ENCODE data around the gene ENOX1.

ENOX1 gene

DNA sequence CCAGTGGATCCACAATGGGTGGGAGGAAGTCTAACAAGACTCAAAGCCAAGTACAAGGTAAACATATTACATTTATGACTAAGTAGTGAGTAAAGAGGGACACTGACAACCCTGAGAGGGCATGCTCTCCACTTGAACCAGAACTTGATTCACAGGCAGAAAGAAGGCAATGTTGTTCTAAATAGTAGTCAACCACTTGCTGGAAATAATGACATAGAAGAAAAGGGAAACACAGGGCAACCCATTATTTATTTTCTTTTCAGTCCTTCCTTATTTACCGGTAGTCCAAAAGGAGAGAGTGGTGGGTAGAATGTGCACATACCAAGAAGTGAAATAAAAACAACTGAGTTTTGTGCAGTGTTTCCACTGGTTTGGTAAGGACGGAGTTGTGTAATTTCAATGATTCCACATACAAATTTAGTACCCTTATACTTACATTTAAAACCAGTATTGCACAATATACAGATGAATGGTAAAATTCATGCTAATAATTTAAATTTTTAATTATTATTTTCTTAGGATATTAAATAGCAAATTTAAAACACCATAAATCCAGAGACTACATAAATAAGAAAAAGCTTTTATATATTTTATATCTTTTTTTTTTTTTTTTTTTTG is 65.9 kb downstream of the ENOX1 start:
- no peak for DNase-seq
- Histone ChIP-seq H4K8ac (ENCODE audit: low read depth, low read length) (no peak overlapping the region), H2AK5ac (ENCODE audit: low read length) (no peak overlapping the region), H3K27ac (ENCODE audit: low read depth, low read length) (no peak overlapping the region), H3K56ac (ENCODE audit: low read length) (no peak overlapping the region), H3K79me2 (ENCODE audit: control insufficient read depth, insufficient read depth, low read length) (no peaks in the 10 kb centered on the region), H2BK15ac (replicated peaks; ENCODE audit: low read depth) (no peak overlapping the region), H3K27me3 (ENCODE audit: insufficient read depth, low read length, poor library complexity) (no peaks in the 10 kb centered on the region), H2BK120ac (ENCODE audit: low read depth, low read length) (no peak overlapping the region), H3K79me1 (ENCODE audit: low read length) (no peaks in the 10 kb centered on the region), H3K36me3 (ENCODE audit: control insufficient read depth, insufficient read depth, low read length) (no peaks in the 10 kb centered on the region), H3K4me1 (ENCODE audit: control insufficient read depth, low read depth, low read length) (no peaks in the 10 kb centered on the region), H3K9ac (ENCODE audit: low read length) (no peak overlapping the region), H2BK5ac (ENCODE audit: low read length) (no peak overlapping the region), H4K5ac (ENCODE audit: low read length) (no peak overlapping the region), H3K18ac (ENCODE audit: low read length) (no peak overlapping the region), H3K23ac (ENCODE audit: low read length) (no peak overlapping the region), H3K4ac (ENCODE audit: low read depth, low read length) (no peak overlapping the region), H3K4me3 (ENCODE audit: low read length) (no peak overlapping the region), H3K4me2 (ENCODE audit: low read length) (no peak overlapping the region)
- no CpG with 5 or more reads among the region's 2 CpGs for WGBS (ENCODE audit: extremely low coverage, insufficient coverage, low lambda C conversion rate)

DNA sequence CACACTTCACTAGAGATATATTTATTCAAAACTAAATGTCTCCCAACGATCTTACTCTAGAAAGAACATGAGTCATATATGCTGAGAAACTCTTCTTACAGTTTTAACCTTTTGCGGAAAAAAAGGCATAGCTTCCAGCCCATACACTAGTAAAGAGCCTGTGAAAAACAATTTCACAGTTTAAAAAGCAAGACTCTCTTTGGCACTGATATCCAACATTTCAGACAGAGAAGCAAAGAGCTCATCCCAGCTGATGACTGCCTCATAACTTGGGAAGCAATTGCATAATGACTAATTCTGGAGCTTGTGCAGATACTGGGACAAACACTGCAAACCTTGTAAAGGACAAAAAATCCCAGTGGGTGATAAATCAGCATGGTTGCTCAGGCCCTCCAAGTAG is 88.0 kb downstream of the ENOX1 start:
- no peaks in the 10 kb centered on the region for H3K79me1 ChIP-seq (ENCODE audit: low read length)
- DNase-seq: no peak
- no peak overlapping the region for H2BK5ac ChIP-seq (ENCODE audit: low read length)
- H3K9ac ChIP-seq (ENCODE audit: low read length): no peak overlapping the region
- H3K27me3 ChIP-seq (ENCODE audit: insufficient read depth, low read length, poor library complexity): no peaks in the 10 kb centered on the region
- no peaks in the 10 kb centered on the region for H3K4me1 ChIP-seq (ENCODE audit: control insufficient read depth, low read depth, low read length)
- no peak overlapping the region for H4K5ac ChIP-seq (ENCODE audit: low read length)
- no peak overlapping the region for H3K27ac ChIP-seq (ENCODE audit: low read depth, low read length)
- H3K56ac ChIP-seq (ENCODE audit: low read length): no peak overlapping the region
- H3K4ac ChIP-seq (ENCODE audit: low read depth, low read length): no peak overlapping the region
- no peak overlapping the region for H3K23ac ChIP-seq (ENCODE audit: low read length)
- H3K4me3 ChIP-seq (ENCODE audit: low read length): no peak overlapping the region
- H3K18ac ChIP-seq (ENCODE audit: low read length): no peak overlapping the region
- H2BK15ac ChIP-seq (replicated peaks; ENCODE audit: low read depth): no peak overlapping the region
- no peak overlapping the region for H3K4me2 ChIP-seq (ENCODE audit: low read length)
- H2BK120ac ChIP-seq (ENCODE audit: low read depth, low read length): no peak overlapping the region
- WGBS (ENCODE audit: extremely low coverage, insufficient coverage, low lambda C conversion rate): no CpG with 5 or more reads among the region's 2 CpGs
- H2AK5ac ChIP-seq (ENCODE audit: low read length): no peak overlapping the region
- no peak overlapping the region for H4K8ac ChIP-seq (ENCODE audit: low read depth, low read length)
- H3K79me2 ChIP-seq (ENCODE audit: control insufficient read depth, insufficient read depth, low read length): no peaks in the 10 kb centered on the region
- H3K36me3 ChIP-seq (ENCODE audit: control insufficient read depth, insufficient read depth, low read length): no peaks in the 10 kb centered on the region

DNA sequence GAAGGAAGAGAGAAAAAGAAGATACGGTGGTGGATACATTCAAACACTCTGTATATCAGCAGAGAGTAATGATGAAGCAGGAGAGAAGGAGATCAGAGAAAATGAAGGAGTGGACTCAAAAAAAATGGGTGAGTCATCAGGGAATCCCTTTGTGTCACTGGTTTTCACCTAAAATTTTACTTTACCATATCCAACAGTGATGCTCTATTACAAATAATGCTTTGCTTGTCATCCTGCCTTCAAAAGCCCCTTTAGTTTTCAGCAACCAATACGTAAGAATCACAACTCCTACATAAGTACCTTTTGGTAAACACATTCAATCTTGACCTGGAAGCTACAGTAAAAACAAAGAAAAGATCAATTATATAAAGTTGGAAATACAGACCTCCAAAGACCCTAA is 88.8 kb downstream of the ENOX1 start:
- Histone ChIP-seq H2BK120ac (ENCODE audit: low read depth, low read length) (no peak overlapping the region), H3K4me1 (ENCODE audit: control insufficient read depth, low read depth, low read length) (no peaks in the 10 kb centered on the region), H3K36me3 (ENCODE audit: control insufficient read depth, insufficient read depth, low read length) (no peaks in the 10 kb centered on the region), H2BK5ac (ENCODE audit: low read length) (no peak overlapping the region), H3K79me1 (ENCODE audit: low read length) (no peaks in the 10 kb centered on the region), H3K23ac (ENCODE audit: low read length) (no peak overlapping the region), H3K56ac (ENCODE audit: low read length) (no peak overlapping the region), H3K27me3 (ENCODE audit: insufficient read depth, low read length, poor library complexity) (no peaks in the 10 kb centered on the region), H3K18ac (ENCODE audit: low read length) (no peak overlapping the region), H3K4me3 (ENCODE audit: low read length) (no peak overlapping the region), H3K4ac (ENCODE audit: low read depth, low read length) (no peak overlapping the region), H4K8ac (ENCODE audit: low read depth, low read length) (no peak overlapping the region), H3K9ac (ENCODE audit: low read length) (no peak overlapping the region), H3K4me2 (ENCODE audit: low read length) (no peak overlapping the region), H2BK15ac (replicated peaks; ENCODE audit: low read depth) (no peak overlapping the region), H3K27ac (ENCODE audit: low read depth, low read length) (no peak overlapping the region), H4K5ac (ENCODE audit: low read length) (no peak overlapping the region), H3K79me2 (ENCODE audit: control insufficient read depth, insufficient read depth, low read length) (no peaks in the 10 kb centered on the region), H2AK5ac (ENCODE audit: low read length) (no peak overlapping the region)
- DNase-seq: no peak
- WGBS (ENCODE audit: extremely low coverage, insufficient coverage, low lambda C conversion rate): no CpG with 5 or more reads among the region's 2 CpGs

DNA sequence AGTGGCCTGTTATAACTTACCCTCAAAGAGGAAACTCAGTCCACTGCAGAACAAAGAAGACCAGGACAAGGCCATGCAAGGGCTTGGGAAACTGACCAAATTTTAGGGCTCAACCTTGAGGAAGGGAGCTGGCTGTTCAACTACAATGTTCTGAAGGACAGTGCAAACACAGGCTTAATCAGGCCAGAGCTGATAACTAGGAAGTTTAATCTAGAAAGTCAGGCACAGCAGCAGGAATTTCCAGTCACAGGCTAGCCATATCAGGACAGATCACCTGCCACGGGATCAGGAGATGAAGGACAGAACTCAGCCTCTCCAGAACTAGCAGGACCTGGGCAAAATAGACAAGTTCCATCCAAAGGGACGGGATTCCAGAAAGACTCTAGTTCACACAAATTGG is 89.4 kb downstream of the ENOX1 start:
- Histone ChIP-seq H3K36me3 (ENCODE audit: control insufficient read depth, insufficient read depth, low read length) (no peaks in the 10 kb centered on the region), H2BK15ac (replicated peaks; ENCODE audit: low read depth) (no peak overlapping the region), H3K9ac (ENCODE audit: low read length) (no peak overlapping the region), H3K4me2 (ENCODE audit: low read length) (no peak overlapping the region), H3K23ac (ENCODE audit: low read length) (no peak overlapping the region), H3K18ac (ENCODE audit: low read length) (no peak overlapping the region), H3K4me1 (ENCODE audit: control insufficient read depth, low read depth, low read length) (no peaks in the 10 kb centered on the region), H3K56ac (ENCODE audit: low read length) (no peak overlapping the region), H3K79me2 (ENCODE audit: control insufficient read depth, insufficient read depth, low read length) (no peaks in the 10 kb centered on the region), H4K5ac (ENCODE audit: low read length) (no peak overlapping the region), H3K4ac (ENCODE audit: low read depth, low read length) (no peak overlapping the region), H3K79me1 (ENCODE audit: low read length) (no peaks in the 10 kb centered on the region), H2AK5ac (ENCODE audit: low read length) (no peak overlapping the region), H4K8ac (ENCODE audit: low read depth, low read length) (no peak overlapping the region), H3K27me3 (ENCODE audit: insufficient read depth, low read length, poor library complexity) (no peaks in the 10 kb centered on the region), H2BK5ac (ENCODE audit: low read length) (no peak overlapping the region), H2BK120ac (ENCODE audit: low read depth, low read length) (no peak overlapping the region), H3K4me3 (ENCODE audit: low read length) (no peak overlapping the region), H3K27ac (ENCODE audit: low read depth, low read length) (no peak overlapping the region)
- no CpG with 5 or more reads among the region's 2 CpGs for whole genome bisulfite sequencing (ENCODE audit: extremely low coverage, insufficient coverage, low lambda C conversion rate)
- no peak for DNase-seq

DNA sequence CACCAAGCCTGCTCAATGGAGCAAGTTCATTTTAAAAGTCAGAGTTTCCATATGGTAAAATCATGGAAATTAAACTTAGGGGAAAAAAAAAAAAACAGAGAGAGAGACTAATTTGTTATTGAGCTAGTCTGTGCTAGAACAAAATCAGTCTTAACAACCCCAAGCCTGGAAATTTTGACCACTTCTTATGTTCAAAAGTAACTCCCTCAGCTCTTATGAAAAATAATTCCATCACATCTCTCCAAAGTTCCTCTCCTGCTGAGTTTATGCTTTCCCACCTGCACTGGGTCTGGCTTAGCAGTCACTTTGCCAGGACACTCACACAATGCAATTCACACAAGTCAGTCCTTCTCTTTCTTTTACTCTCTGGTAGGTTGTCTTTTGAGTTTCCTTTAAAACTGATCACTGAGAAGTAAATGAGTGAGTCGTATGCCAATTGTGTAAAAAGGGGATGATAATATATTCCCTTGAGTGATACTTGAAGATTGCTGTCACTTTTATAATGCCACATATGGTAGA is 92.6 kb downstream of the ENOX1 start:
- no peak overlapping the region for H3K4ac ChIP-seq (ENCODE audit: low read depth, low read length)
- H3K27me3 ChIP-seq (ENCODE audit: insufficient read depth, low read length, poor library complexity): no peaks in the 10 kb centered on the region
- no peaks in the 10 kb centered on the region for H3K79me2 ChIP-seq (ENCODE audit: control insufficient read depth, insufficient read depth, low read length)
- no peaks in the 10 kb centered on the region for H3K36me3 ChIP-seq (ENCODE audit: control insufficient read depth, insufficient read depth, low read length)
- H3K4me3 ChIP-seq (ENCODE audit: low read length): no peak overlapping the region
- H3K79me1 ChIP-seq (ENCODE audit: low read length): no peaks in the 10 kb centered on the region
- no peaks in the 10 kb centered on the region for H3K4me1 ChIP-seq (ENCODE audit: control insufficient read depth, low read depth, low read length)
- H3K9ac ChIP-seq (ENCODE audit: low read length): no peak overlapping the region
- H3K56ac ChIP-seq (ENCODE audit: low read length): no peak overlapping the region
- H2BK120ac ChIP-seq (ENCODE audit: low read depth, low read length): no peak overlapping the region
- no CpG with 5 or more reads among the region's 1 CpG for WGBS (ENCODE audit: extremely low coverage, insufficient coverage, low lambda C conversion rate)
- H2BK5ac ChIP-seq (ENCODE audit: low read length): no peak overlapping the region
- no peak for DNase-seq
- no peak overlapping the region for H2BK15ac ChIP-seq (replicated peaks; ENCODE audit: low read depth)
- no peak overlapping the region for H3K18ac ChIP-seq (ENCODE audit: low read length)
- no peak overlapping the region for H3K27ac ChIP-seq (ENCODE audit: low read depth, low read length)
- H3K4me2 ChIP-seq (ENCODE audit: low read length): no peak overlapping the region
- no peak overlapping the region for H4K8ac ChIP-seq (ENCODE audit: low read depth, low read length)
- no peak overlapping the region for H3K23ac ChIP-seq (ENCODE audit: low read length)
- H2AK5ac ChIP-seq (ENCODE audit: low read length): no peak overlapping the region
- no peak overlapping the region for H4K5ac ChIP-seq (ENCODE audit: low read length)

DNA sequence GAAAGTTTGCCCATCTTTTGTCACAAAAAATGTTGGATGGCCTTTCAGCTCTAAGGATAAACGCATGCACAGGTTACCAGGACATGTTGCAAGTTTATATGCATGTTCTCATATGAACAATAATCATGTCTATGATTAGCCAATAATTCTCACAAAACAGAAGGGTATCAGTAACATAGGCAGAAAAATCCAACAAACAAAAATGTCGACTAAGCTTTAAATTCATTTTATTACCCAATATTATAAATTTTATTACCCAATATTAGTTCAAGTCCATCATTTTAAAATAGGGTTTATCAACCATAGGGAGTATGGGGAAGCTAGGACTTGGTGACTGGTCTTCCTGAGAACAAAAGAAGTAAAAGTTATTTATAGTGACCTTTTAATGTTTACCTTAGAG is 93.1 kb downstream of the ENOX1 start:
- Histone ChIP-seq H3K4me2 (ENCODE audit: low read length) (no peak overlapping the region), H3K4me1 (ENCODE audit: control insufficient read depth, low read depth, low read length) (no peaks in the 10 kb centered on the region), H3K36me3 (ENCODE audit: control insufficient read depth, insufficient read depth, low read length) (no peaks in the 10 kb centered on the region), H3K79me2 (ENCODE audit: control insufficient read depth, insufficient read depth, low read length) (no peaks in the 10 kb centered on the region), H2BK5ac (ENCODE audit: low read length) (no peak overlapping the region), H3K27me3 (ENCODE audit: insufficient read depth, low read length, poor library complexity) (no peaks in the 10 kb centered on the region), H3K9ac (ENCODE audit: low read length) (no peak overlapping the region), H2AK5ac (ENCODE audit: low read length) (no peak overlapping the region), H4K8ac (ENCODE audit: low read depth, low read length) (no peak overlapping the region), H3K4ac (ENCODE audit: low read depth, low read length) (no peak overlapping the region), H3K27ac (ENCODE audit: low read depth, low read length) (no peak overlapping the region), H2BK15ac (replicated peaks; ENCODE audit: low read depth) (no peak overlapping the region), H4K5ac (ENCODE audit: low read length) (no peak overlapping the region), H2BK120ac (ENCODE audit: low read depth, low read length) (no peak overlapping the region), H3K23ac (ENCODE audit: low read length) (no peak overlapping the region), H3K79me1 (ENCODE audit: low read length) (no peaks in the 10 kb centered on the region), H3K56ac (ENCODE audit: low read length) (no peak overlapping the region), H3K18ac (ENCODE audit: low read length) (no peak overlapping the region), H3K4me3 (ENCODE audit: low read length) (no peak overlapping the region)
- 100% methylated on average over 1 of the region's 2 CpGs for WGBS (ENCODE audit: extremely low coverage, insufficient coverage, low lambda C conversion rate)
- DNase-seq: no peak

All from mesendoderm (in vitro differentiated cells).